Aorta (tissue), 5 donors: ENCODE results near the gene SEPTIN12. TPM values are rescaled to one million over a fixed set of nuclear protein-coding genes. Genes with fewer than 3 reads are reported as not detected.

ENCODE experiments used
- ATAC-seq: fragments of 200-7000 bp; cut with Tn5 transposase; one replicate; pipeline ENCODE4 v1.9.1; 2022; ENCODE audit warnings: moderate library complexity; ENCODE audit not compliant: low FRiP score
- DNase-seq, 2 donors: peaks; one replicate each; pipeline ENCODE4 v3.0.0-alpha.2; 2020
- H3K27ac ChIP-seq, 2 donors: one replicate each; pipeline ENCODE4 v1.5.1; 2013; ENCODE audit warnings: low read length in 2 of 2, mild to moderate bottlenecking in 2 of 2, moderate library complexity in 2 of 2, control low read depth in 1 of 2, inconsistent platforms in 1 of 2, low read depth in 1 of 2
- H3K27me3 ChIP-seq, 2 donors: one replicate each; pipeline ENCODE4 v1.6.1; 2013; ENCODE audit warnings: control low read depth in 1 of 2, low read length in 1 of 2, mild to moderate bottlenecking in 1 of 2, moderate library complexity in 1 of 2; ENCODE audit not compliant: insufficient read depth in 2 of 2, control insufficient read depth in 1 of 2
- H3K36me3 ChIP-seq, 2 donors: one replicate each; pipeline ENCODE4 v1.6.1; 2013; ENCODE audit warnings: control low read depth in 1 of 2, low read length in 1 of 2, mild to moderate bottlenecking in 1 of 2; ENCODE audit not compliant: insufficient read depth in 2 of 2, control insufficient read depth in 1 of 2
- H3K4me1 ChIP-seq, 2 donors: one replicate each; pipeline ENCODE4 v1.6.1; 2013; ENCODE audit warnings: low read length in 2 of 2, control low read depth in 1 of 2, mild to moderate bottlenecking in 1 of 2, moderate library complexity in 1 of 2; ENCODE audit not compliant: insufficient read depth in 2 of 2, control insufficient read depth in 1 of 2
- H3K4me3 ChIP-seq, 2 donors: one replicate each; pipeline ENCODE4 v1.5.1; 2013; ENCODE audit warnings: low read length in 2 of 2, control low read depth in 1 of 2, mild to moderate bottlenecking in 1 of 2
- H3K9me3 ChIP-seq: one replicate; pipeline ENCODE4 v1.6.1; 2013; ENCODE audit warnings: mild to moderate bottlenecking, low read length; ENCODE audit not compliant: control insufficient read depth
- WGBS, 2 donors: extraction: QIAGEN DNeasy Blood & Tissue Kit; methylation state at CpG; one replicate each; pipeline ENCODE4 v1.1.7; 2013; 5-methylcytosine and 5-hydroxymethylcytosine counted together
- intact Hi-C, 2 donors: fragments of 100-400 bp; cut with DNase I; formaldehyde crosslinking; loops; one replicate each; pipeline versions ENCODE4 v1.14.2 to v1.15.0; 2022
- polyA plus RNA-seq, 2 donors: library from polyadenylated mRNA; stranded (reverse); fragments of 200-250 nt; gene quantifications; one replicate each; pipeline ENCODE4 v1.2.3, GENCODE V29; 2013
- total RNA-seq, 2 donors: library from RNA; stranded (reverse); fragmentation: NEBNext Ultra II Directional; extraction: Animal tissue kit (Norgen Biotek cat#: 25700); gene quantifications; one replicate each; pipeline ENCODE4 v1.2.1, GENCODE V29; 2021
- donor health status: healthy with polysubstance abuse.
- donor health status: Bipolar disorder and iron deficiency.
- donor health status: DM: no; HTN: no; CAD: no.
- donor health status: DM: no; HTN: no; CAD: no.
- donor health status: DM: yes; HTN: yes; CAD: no.

Gene SEPTIN12
- total and polyA plus RNA-seq, 4 donors = not detected

DNA sequence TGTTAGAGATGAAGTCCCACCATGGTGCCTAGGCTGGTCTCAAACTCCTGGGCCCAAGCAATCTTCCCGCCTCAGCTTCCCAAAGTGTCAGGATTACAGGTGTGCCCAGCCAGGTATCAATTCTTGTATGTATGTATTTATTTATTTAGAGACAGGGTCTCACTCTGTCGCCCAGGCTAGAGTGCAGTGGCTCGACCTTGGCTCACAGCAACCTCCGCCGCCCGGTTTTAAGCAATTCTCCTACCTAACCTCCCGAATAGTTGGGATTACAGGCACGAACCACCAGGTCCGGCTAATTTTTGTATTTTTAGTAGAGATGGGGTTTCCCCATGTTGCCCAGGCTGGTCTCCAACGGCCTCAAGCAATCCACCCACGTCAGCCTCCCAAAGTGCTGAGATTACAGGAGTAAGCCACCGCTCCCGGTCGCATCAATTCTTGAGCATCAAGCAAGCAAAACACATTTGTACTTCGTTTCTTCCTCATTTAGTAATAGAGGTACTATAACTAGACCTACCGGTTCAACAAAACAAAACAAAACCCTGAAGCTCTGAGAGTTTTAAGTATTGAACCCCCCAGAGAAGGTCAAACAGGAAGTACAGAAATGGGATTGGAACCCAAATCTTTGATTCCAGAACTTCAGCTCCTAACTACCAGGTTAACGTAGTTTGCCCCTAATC, 20.1 kb downstream of the SEPTIN12 start:
- peak in 1 of 2 donors; percentile 68 for DNase-seq
- 33 to 47% methylated on average over 17 of the region's 17 CpGs for WGBS, 2 donors
- Histone ChIP-seq H3K27ac (peak overlapping the region in 1 of 2 donors; percentile 68), H3K36me3 (no peaks in the 10 kb centered on the region), H3K4me1 (no peaks in the 10 kb centered on the region), H3K9me3 (no peaks in the 10 kb centered on the region), H3K4me3 (peak overlapping the region; percentile 12 to 38), H3K27me3 (no peaks in the 10 kb centered on the region)
- intact Hi-C loops = loop anchor here in 1 of 2 donors (1.0 to 2.0 kb wide), 3 partner anchors 35 to 189 kb away; partner anchors contain the start of genes NUDT16L1 and ROGDI
- peak; percentile 5 for ATAC-seq

GRCh38 chr16:4766875-4767628, 21.1 kb downstream of the SEPTIN12 start, which contains the start of gene ZNF500:
TSS of gene ZNF500 (minus strand) at chr16:4767162. CDS start at chr16:4765978, 1,184 bp downstream.
- no peaks in the 10 kb centered on the region for H3K36me3 ChIP-seq
- intact Hi-C loops = loop anchor here in 1 of 2 donors (1.0 kb wide), 1 partner anchor 74 kb away; the partner anchor contains the start of gene NUDT16L1
- peak within 1 kb of the TSS in 1 of 2 donors; percentile 73 for H3K27ac ChIP-seq
- no peaks in the 10 kb centered on the region for H3K9me3 ChIP-seq
- WGBS, 2 donors = 3 to 4% methylated on average over 72 of the region's 72 CpGs
- no peaks in the 10 kb centered on the region for H3K27me3 ChIP-seq
- H3K4me3 ChIP-seq = peak within 1 kb of the TSS; percentile 77 to 94
- ATAC-seq = peak; percentile 95
- DNase-seq = peak; percentile 99 to 100
- H3K4me1 ChIP-seq = no peaks in the 10 kb centered on the region

- WGBS, 2 donors = 78 to 81% methylated on average over 26 of the region's 26 CpGs
- Histone ChIP-seq H3K9me3 (no peaks in the 10 kb centered on the region), H3K27me3 (no peaks in the 10 kb centered on the region), H3K4me1 (no peaks in the 10 kb centered on the region), H3K4me3 (peak overlapping the region in 1 of 2 donors; percentile 94), H3K27ac (no peak overlapping the region), H3K36me3 (peaks cover 0 to 2% of the 10 kb centered on the region in 2 donors)
- DNase-seq (no peak), ATAC-seq (no peak)
- intact Hi-C loops = no loop called here
Observed at GRCh38 chr16:4765511-4766474, 22.4 kb downstream of the SEPTIN12 start.

- 88 to 90% methylated on average over 7 of the region's 7 CpGs for WGBS, 2 donors
- ATAC-seq = no peak
- Histone ChIP-seq H3K27me3 (no peaks in the 10 kb centered on the region), H3K36me3 (peaks cover 2 to 6% of the 10 kb centered on the region in 2 donors), H3K4me3 (no peak overlapping the region), H3K9me3 (no peaks in the 10 kb centered on the region), H3K27ac (no peak overlapping the region), H3K4me1 (no peaks in the 10 kb centered on the region)
- intact Hi-C loops = no loop called here
- no peak for DNase-seq
Observed at GRCh38 chr16:4763791-4764190, 24.4 kb downstream of the SEPTIN12 start.

- Histone ChIP-seq H3K27ac (no peak overlapping the region), H3K9me3 (no peaks in the 10 kb centered on the region), H3K4me1 (no peaks in the 10 kb centered on the region), H3K36me3 (peaks cover 2 to 6% of the 10 kb centered on the region in 2 donors), H3K4me3 (no peak overlapping the region), H3K27me3 (no peaks in the 10 kb centered on the region)
- no peak for DNase-seq
- WGBS, 2 donors = 92 to 93% methylated on average over 9 of the region's 9 CpGs
- no peak for ATAC-seq
- intact Hi-C loops = no loop called here
Observed at GRCh38 chr16:4762205-4762604, 25.9 kb downstream of the SEPTIN12 start.

DNA sequence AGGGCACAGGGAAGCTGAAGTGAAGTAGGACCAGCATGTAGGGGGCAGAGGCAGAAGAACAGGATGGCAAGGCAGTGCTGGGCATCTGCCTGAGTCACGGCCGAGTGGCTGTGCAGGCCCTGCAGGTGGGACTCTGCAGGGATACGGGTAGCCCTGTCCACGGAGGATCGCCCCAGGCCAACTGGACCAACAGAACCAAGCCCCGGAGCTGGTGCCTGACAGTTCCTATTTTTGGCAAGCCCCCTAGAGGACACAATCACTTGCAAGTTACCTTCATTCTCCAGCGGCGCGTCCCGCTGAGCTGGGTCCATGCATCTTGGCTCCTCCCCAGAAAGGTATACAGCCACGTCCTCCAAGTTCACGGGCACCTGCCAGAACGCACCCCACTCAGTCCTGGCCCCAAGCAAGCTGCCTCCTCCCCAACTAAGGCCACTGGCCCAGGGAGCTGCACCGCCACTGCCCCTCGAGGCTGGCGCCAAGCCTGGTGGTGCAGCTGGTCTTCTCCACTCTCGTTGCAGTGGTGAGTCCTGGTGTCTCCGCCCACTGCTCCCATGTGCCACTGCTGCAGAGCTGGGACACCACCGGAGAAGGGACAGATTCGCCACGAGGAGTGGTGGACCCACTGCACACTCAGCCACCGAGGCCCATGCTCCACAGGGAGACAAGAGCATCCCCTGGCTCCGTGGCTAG, 27.8 kb downstream of the SEPTIN12 start:
- no peak for ATAC-seq
- intact Hi-C loops = no loop called here
- Histone ChIP-seq H3K4me3 (no peak overlapping the region), H3K27me3 (no peaks in the 10 kb centered on the region), H3K4me1 (no peaks in the 10 kb centered on the region), H3K36me3 (peaks cover 2 to 8% of the 10 kb centered on the region in 2 donors), H3K9me3 (no peaks in the 10 kb centered on the region), H3K27ac (no peak overlapping the region)
- DNase-seq = no peak
- 84 to 88% methylated on average over 23 of the region's 23 CpGs for WGBS, 2 donors

- intact Hi-C loops = no loop called here
- ATAC-seq (no peak), DNase-seq (no peak)
- Histone ChIP-seq H3K27me3 (no peaks in the 10 kb centered on the region), H3K4me3 (no peak overlapping the region), H3K9me3 (no peaks in the 10 kb centered on the region), H3K27ac (no peak overlapping the region), H3K4me1 (no peaks in the 10 kb centered on the region), H3K36me3 (peaks cover 0 to 14% of the 10 kb centered on the region in 2 donors)
- WGBS, 2 donors = 97 to 98% methylated on average over 6 of the region's 6 CpGs
Observed at GRCh38 chr16:4755687-4756086, 32.5 kb downstream of the SEPTIN12 start.

GRCh38 chr16:4754865-4755264, 33.3 kb downstream of the SEPTIN12 start:
- H3K27me3 ChIP-seq = no peaks in the 10 kb centered on the region
- H3K36me3 ChIP-seq = peaks cover 0 to 8% of the 10 kb centered on the region in 2 donors
- intact Hi-C loops = no loop called here
- H3K9me3 ChIP-seq = no peaks in the 10 kb centered on the region
- no peaks in the 10 kb centered on the region for H3K4me1 ChIP-seq
- 97 to 98% methylated on average over 4 of the region's 4 CpGs for WGBS, 2 donors
- ATAC-seq (no peak), DNase-seq (no peak)
- H3K27ac ChIP-seq = no peak overlapping the region
- no peak overlapping the region for H3K4me3 ChIP-seq
